Small intestine (tissue), 7 donors: ENCODE results near the gene MYO3B. TPM values are rescaled to one million over a fixed set of nuclear protein-coding genes. Genes with fewer than 3 reads are reported as not detected.
"Not testable (repeated sequence)": the region's sequence is repeated elsewhere in the genome, so short reads cannot be mapped to it uniquely, and the experiment has no call there.

Experiments
- DNase-seq, 2 donors: peaks; one replicate each; pipeline versions ENCODE4 v3.0.0 to v3.0.0-alpha.2; 2013
- FAIRE-seq: peaks from 2 replicates; lab custom pipeline; 2012; peaks lifted over from hg19 to GRCh38; lab: Jason Lieb, UNC
- H3K27ac ChIP-seq, 3 donors: one replicate each; pipeline ENCODE4 v1.5.1; 2013; ENCODE audit warnings: low read length in 2 of 3, mild to moderate bottlenecking in 2 of 3, control low read depth in 1 of 3, inconsistent platforms in 1 of 3, low read depth in 1 of 3, moderate library complexity in 1 of 3
- H3K27me3 ChIP-seq, 3 donors: one replicate each; pipeline ENCODE4 v1.6.1; 2013; ENCODE audit warnings: low read length in 3 of 3, inconsistent platforms in 1 of 3; ENCODE audit not compliant: control insufficient read depth in 3 of 3, insufficient read depth in 3 of 3
- H3K36me3 ChIP-seq, 3 donors: one replicate each; pipeline ENCODE4 v1.6.1; 2013; ENCODE audit warnings: low read length in 3 of 3, inconsistent platforms in 1 of 3, low read depth in 1 of 3, mild to moderate bottlenecking in 1 of 3, moderate library complexity in 1 of 3; ENCODE audit not compliant: control insufficient read depth in 3 of 3, insufficient read depth in 2 of 3
- H3K4me1 ChIP-seq, 3 donors: one replicate each; pipeline ENCODE4 v1.6.1; 2013; ENCODE audit warnings: low read length in 2 of 3, inconsistent platforms in 1 of 3, low read depth in 1 of 3, mild to moderate bottlenecking in 1 of 3, moderate library complexity in 1 of 3; ENCODE audit not compliant: control insufficient read depth in 3 of 3, insufficient read depth in 2 of 3
- H3K4me3 ChIP-seq, 3 donors: one replicate each; pipeline ENCODE4 v1.5.1; 2013; ENCODE audit warnings: low read length in 3 of 3, control low read depth in 1 of 3, inconsistent platforms in 1 of 3, low read depth in 1 of 3, mild to moderate bottlenecking in 1 of 3, moderate library complexity in 1 of 3
- H3K9me3 ChIP-seq, 2 donors: one replicate each; pipeline ENCODE4 v1.6.1; 2013; ENCODE audit warnings: low read depth in 1 of 2, low read length in 1 of 2; ENCODE audit not compliant: control insufficient read depth in 2 of 2, insufficient read depth in 1 of 2
- WGBS, 3 donors: extraction: QIAGEN DNeasy Blood & Tissue Kit; methylation state at CpG; one replicate each; pipeline ENCODE4 v1.1.7; 2013; 5-methylcytosine and 5-hydroxymethylcytosine counted together
- polyA plus RNA-seq, 4 donors: library from polyadenylated mRNA; stranded (reverse) in 3 of 4; unstranded in 1 of 4; fragments of 200-250 nt in 3 of 4; fragments of 120-200 nt in 1 of 4; gene quantifications; one replicate each; pipeline versions ENCODE4 v1.2.1 to v1.2.3, GENCODE V29; 2013
- donor health status: healthy with polysubstance abuse.
- donor health status: control.
- donor health status: control.
- donor health status: Bipolar disorder and iron deficiency.
- donor health status: healthy.

The MYO3B gene
- polyA plus RNA-seq, 4 donors = 0.03 to 0.81 TPM; not detected in 2

DNA sequence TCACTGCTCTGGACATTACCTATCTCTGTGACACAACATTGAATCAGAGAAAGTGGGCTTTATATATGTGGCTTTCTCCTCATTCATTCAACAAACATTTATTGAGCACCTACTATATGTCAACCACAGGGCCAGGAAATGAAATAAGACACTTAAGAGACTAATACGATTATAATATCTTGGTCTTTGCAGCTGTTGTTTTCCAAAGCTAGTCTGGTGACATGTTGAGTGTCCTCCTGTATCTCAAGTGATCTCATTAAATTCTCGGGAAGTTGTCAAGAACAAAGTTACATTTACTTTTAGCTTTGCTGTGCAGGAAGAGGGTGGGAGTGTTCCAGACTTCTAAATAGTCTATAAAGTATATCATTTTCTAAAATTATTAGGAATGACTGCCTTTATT lies 372.6 kb downstream of the MYO3B start:
- 80 to 86% (median 81%) methylated on average over 2 of the region's 2 CpGs for WGBS, 3 donors
- peaks cover 0 to 14% of the 10 kb centered on the region in 2 donors for H3K9me3 ChIP-seq
- no peaks in the 10 kb centered on the region for H3K36me3 ChIP-seq
- H3K4me3 ChIP-seq = no peak overlapping the region
- peaks cover 0 to 4% (median 0%) of the 10 kb centered on the region in 3 donors for H3K4me1 ChIP-seq
- H3K27ac ChIP-seq = no peak overlapping the region
- H3K27me3 ChIP-seq = peaks cover 0 to 2% (median 0%) of the 10 kb centered on the region in 3 donors
- FAIRE-seq (no peak), DNase-seq (no peak)

DNA sequence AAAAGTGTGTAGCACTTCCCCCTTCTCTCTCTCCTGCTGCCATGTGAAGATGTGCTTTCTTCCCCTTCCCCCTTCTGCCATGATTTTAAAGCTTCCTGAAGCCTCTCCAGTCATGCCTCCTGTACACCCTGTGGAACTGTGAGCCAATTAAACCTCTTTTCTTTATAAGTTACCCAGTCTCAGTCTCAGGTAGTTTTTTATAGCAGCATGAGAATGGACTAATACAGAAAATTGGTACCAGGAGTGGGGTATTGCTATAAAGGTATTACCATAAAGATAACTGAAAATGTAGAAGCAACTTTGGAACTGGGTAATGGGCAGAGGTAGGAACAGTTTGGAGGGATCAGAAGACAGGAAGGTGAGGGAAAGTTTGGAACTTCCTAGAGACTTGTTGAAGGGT lies 374.0 kb downstream of the MYO3B start:
- peaks cover 0 to 14% of the 10 kb centered on the region in 2 donors for H3K9me3 ChIP-seq
- not testable (repeated sequence) for H3K4me1 ChIP-seq, H3K27me3 ChIP-seq, H3K27ac ChIP-seq, FAIRE-seq, H3K4me3 ChIP-seq, DNase-seq, H3K36me3 ChIP-seq

DNA sequence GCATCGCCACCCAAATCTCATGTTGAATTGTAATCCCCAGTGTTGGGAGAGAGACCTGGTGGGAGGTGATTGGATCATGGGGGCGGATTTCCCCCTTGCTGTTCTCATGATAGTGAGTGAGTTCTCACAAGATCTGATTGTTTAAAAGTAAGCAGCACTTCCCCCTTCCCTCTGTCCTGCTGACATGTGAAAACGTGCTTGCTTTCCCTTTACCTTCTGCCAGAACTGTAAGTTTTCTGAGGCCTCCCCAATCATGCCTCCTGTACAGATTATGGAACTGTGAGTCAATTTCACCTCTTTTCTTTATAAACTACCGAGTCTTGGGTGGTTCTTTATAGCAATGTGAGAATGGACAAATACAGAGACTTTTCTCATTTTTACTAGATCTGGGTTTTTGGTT lies 375.8 kb downstream of the MYO3B start:
- FAIRE-seq = no peak
- Histone ChIP-seq H3K4me3 (no peak overlapping the region), H3K36me3 (no peaks in the 10 kb centered on the region), H3K27ac (no peak overlapping the region), H3K9me3 (peaks cover 0 to 14% of the 10 kb centered on the region in 2 donors), H3K4me1 (peaks cover 0 to 2% (median 0%) of the 10 kb centered on the region in 3 donors), H3K27me3 (peaks cover 0 to 2% (median 0%) of the 10 kb centered on the region in 3 donors)
- DNase-seq = no peak
- WGBS, 3 donors = 72 to 74% (median 73%) methylated on average over 4 of the region's 4 CpGs

DNA sequence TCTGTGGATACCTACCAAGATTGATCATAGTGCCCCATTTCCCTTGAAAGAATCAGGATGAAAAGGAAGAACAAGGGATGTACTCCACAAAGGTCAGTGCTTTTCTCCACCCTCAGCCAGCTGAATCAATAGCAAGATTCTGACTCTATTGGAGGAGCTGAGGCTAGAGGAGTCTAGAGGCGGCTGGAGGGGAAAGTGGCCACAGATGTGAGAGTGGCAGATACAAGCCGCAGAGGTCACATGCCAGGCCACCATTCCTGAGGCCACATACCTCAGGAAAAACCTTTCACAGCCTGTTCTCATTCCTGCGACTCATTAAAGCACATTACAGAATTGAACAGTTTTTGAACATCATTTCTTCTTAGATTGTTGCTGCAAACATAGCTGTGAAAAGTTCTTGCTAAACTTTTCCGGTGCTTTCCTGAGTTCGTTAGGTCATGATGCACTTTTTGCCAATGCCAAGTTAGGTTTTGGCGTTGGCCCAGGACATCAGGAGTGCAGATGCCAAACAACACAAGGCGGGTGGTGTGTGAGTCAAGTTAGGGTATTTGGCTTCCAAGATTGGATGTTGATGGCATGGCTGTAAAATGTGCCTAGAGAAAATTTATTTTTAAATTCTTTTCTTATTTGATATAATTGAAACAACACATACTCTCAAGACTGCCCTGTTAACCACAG lies 376.5 kb downstream of the MYO3B start:
- peaks cover 0 to 14% of the 10 kb centered on the region in 2 donors for H3K9me3 ChIP-seq
- 74 to 81% (median 79%) methylated on average over 7 of the region's 7 CpGs for WGBS, 3 donors
- H3K4me3 ChIP-seq = no peak overlapping the region
- H3K4me1 ChIP-seq = no peaks in the 10 kb centered on the region
- H3K27ac ChIP-seq = no peak overlapping the region
- no peak for DNase-seq
- no peaks in the 10 kb centered on the region for H3K36me3 ChIP-seq
- H3K27me3 ChIP-seq = peaks cover 0 to 2% (median 0%) of the 10 kb centered on the region in 3 donors
- FAIRE-seq = no peak

DNA sequence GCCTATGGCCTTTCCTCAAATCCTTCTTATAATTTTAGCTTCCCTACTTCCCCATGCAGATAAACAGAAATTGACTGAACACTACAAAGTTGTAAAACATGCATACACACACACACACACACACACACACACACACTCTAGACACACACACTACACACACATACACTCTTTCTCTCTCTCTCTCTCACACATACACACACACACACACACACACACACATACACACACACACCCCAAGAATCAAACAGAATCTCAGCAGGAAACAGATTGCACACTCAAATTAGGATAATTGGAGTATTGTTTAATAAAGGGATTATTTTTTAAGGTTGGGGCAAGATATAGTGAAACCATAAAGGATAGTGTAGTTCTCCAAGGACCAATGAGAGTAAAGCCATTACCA lies 385.0 kb downstream of the MYO3B start:
- Histone ChIP-seq H3K27me3 (no peaks in the 10 kb centered on the region), H3K9me3 (no peaks in the 10 kb centered on the region), H3K4me3 (no peak overlapping the region), H3K27ac (no peak overlapping the region), H3K4me1 (peaks cover 0 to 2% (median 0%) of the 10 kb centered on the region in 3 donors), H3K36me3 (no peaks in the 10 kb centered on the region)
- DNase-seq (no peak), FAIRE-seq (no peak)

DNA sequence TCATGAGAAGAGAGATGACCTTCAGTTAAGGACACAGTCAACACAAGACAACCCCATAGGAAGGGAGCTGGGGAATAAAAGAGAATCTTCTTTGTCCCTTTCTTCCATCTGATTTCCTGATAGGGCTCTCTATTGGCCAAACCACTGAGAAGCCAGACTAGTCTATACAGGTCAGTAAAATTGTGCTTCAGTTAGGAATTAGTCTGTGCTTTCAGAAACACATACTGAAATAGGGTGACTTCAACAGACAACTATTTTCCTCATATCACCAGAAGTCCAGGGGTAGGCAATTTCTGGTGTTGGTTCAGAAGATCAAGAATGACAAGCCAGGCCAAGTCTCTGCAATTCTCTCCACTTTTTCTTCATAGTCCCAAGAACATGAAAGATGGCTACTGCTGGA lies 385.5 kb downstream of the MYO3B start:
- Histone ChIP-seq H3K9me3 (no peaks in the 10 kb centered on the region), H3K36me3 (no peaks in the 10 kb centered on the region), H3K4me1 (peaks cover 0 to 7% (median 0%) of the 10 kb centered on the region in 3 donors), H3K4me3 (no peak overlapping the region), H3K27ac (no peak overlapping the region), H3K27me3 (no peaks in the 10 kb centered on the region)
- FAIRE-seq (no peak), DNase-seq (no peak)

DNA sequence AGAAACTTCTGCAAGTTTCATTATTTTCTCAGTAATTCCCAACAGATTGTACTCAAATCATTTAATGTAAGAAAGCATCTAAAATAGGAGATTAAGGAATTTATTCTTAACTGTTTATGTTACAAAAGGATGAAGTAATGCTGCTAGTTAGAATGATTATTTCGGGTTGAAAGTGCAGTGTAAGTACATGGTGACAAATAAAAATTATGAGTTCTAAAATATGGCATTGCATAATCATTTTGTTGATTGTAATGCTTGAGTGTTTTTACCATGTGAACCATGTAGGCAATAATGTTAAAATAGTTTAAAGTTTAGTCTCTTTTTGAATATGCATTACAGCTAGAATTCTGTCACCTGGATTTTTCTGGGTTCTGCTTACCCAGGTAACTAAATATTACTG lies 388.2 kb downstream of the MYO3B start:
- FAIRE-seq (no peak), DNase-seq (no peak)
- 62 to 78% (median 65%) methylated on average over 1 of the region's 1 CpG for WGBS, 3 donors
- no peak overlapping the region for H3K27ac ChIP-seq
- no peak overlapping the region for H3K4me3 ChIP-seq
- no peaks in the 10 kb centered on the region for H3K9me3 ChIP-seq
- H3K4me1 ChIP-seq = peaks cover 0 to 8% (median 0%) of the 10 kb centered on the region in 3 donors
- no peaks in the 10 kb centered on the region for H3K36me3 ChIP-seq
- no peaks in the 10 kb centered on the region for H3K27me3 ChIP-seq

DNA sequence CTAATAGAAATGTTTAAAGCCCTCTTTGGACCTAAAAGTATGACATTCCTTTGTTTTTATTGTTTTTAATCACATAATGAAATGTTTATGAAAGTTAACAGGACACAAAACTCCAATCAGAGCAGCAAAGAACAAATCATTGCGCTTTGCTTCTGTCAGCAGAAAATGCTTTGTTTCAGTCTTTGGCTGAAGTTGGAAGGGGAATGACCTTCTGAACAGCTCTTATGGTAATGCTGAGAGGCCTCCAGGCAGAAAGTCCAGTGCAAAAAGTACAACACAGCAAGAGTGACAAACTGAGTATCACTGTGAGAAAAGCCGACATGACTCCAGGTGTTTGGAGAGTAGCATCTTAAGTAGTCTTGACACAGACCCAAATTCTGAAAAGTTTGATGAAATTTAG lies 389.5 kb downstream of the MYO3B start:
- Histone ChIP-seq H3K36me3 (no peaks in the 10 kb centered on the region), H3K27me3 (no peaks in the 10 kb centered on the region), H3K4me3 (no peak overlapping the region), H3K9me3 (no peaks in the 10 kb centered on the region), H3K4me1 (peaks cover 0 to 8% (median 0%) of the 10 kb centered on the region in 3 donors), H3K27ac (peak overlapping the region in 1 of 3 donors; percentile 57)
- DNase-seq (peak in 1 of 2 donors; percentile 68), FAIRE-seq (no peak)
- WGBS, 3 donors = 79 to 98% (median 94%) methylated on average over 2 of the region's 2 CpGs

DNA sequence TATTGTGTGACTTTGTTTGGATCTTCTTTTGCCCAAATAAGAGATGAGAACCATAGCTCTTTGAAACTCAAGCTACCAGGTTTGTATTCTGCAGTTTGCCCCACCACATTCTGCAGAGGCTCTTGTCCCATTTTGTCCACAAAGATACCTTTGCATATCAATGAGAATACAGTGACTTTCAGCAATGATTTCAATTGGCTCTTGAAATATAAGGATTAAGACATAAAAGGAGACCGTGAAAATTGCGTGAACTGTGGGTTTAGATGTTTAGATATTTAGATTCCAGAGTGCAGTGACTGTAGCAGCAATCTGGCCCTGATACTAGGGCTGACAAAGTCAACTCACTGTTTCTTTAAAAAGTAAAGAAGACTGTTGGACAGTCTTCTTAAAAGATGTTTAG lies 390.6 kb downstream of the MYO3B start:
- Histone ChIP-seq H3K27me3 (no peaks in the 10 kb centered on the region), H3K9me3 (no peaks in the 10 kb centered on the region), H3K36me3 (no peaks in the 10 kb centered on the region), H3K27ac (peak overlapping the region in 1 of 3 donors; percentile 57), H3K4me1 (peaks cover 0 to 10% (median 0%) of the 10 kb centered on the region in 3 donors), H3K4me3 (no peak overlapping the region)
- WGBS, 3 donors = 75 to 86% (median 85%) methylated on average over 2 of the region's 2 CpGs
- DNase-seq = no peak
- no peak for FAIRE-seq
